ENCODE data around the gene NECTIN1. TPM values are rescaled to one million over a fixed set of nuclear protein-coding genes. Genes with fewer than 3 reads are reported as not detected.

NECTIN1 gene
- total RNA-seq, 2 experiments from 2014 or later, result 2.5 to 3.4 TPM

GRCh38 chr11:119672597-119672996 is 56.4 kb downstream of the NECTIN1 start:
- Histone ChIP-seq H3K36me3 (ENCODE audit: insufficient read depth, low read length) (no peaks in the 10 kb centered on the region), H3K4me3 (ENCODE audit: low read length) (no peak overlapping the region), H3K9me3 (ENCODE audit: control insufficient read depth in 1 of 2, insufficient read depth in 1 of 2, low read length in 2 of 2) (peaks cover 0 to 3% of the 10 kb centered on the region in 2 experiments), H3K4me1 (ENCODE audit: insufficient read depth, low read length) (peaks cover 3% of the 10 kb centered on the region), H3K27me3 (ENCODE audit: control insufficient read depth in 1 of 2, insufficient read depth in 2 of 2, low read length in 2 of 2) (no peaks in the 10 kb centered on the region), H3K27ac (ENCODE audit: low read depth in 1 of 2, low read length in 2 of 2) (no peak overlapping the region)
- CTCF ChIA-PET, result no interaction called here
- TF ChIP-seq CTCF (IDR thresholded peaks at IDR 0.05), result no peak
- Mint-ChIP-seq H3K27me3 (no peaks in the 10 kb centered on the region), H3K9me3 (no peaks in the 10 kb centered on the region), H3K4me1 (ENCODE audit: low read depth) (peaks cover 6% of the 10 kb centered on the region), H3K4me3 (no peak overlapping the region), H3K36me3 (ENCODE audit: low read depth) (no peaks in the 10 kb centered on the region), H3K27ac (no peak overlapping the region)
- ATAC-seq (ENCODE audit: poor library complexity) (no peak), DNase-seq (no peak)
- intact Hi-C loops (cut with DNase I, micrococcal nuclease), result no loop called here
- POLR2A ChIA-PET, result no interaction called here

GRCh38 chr11:119671561-119672015 is 57.4 kb downstream of the NECTIN1 start:
- H3K27me3 ChIP-seq (ENCODE audit: control insufficient read depth in 1 of 2, insufficient read depth in 2 of 2, low read length in 2 of 2), result no peaks in the 10 kb centered on the region
- POLR2A ChIA-PET, result no interaction called here
- CTCF ChIA-PET, result no interaction called here

GRCh38 chr11:119671051-119671450 is 57.9 kb downstream of the NECTIN1 start:
- H3K9me3 Mint-ChIP-seq, result no peaks in the 10 kb centered on the region
- Histone ChIP-seq H3K27me3 (ENCODE audit: control insufficient read depth in 1 of 2, insufficient read depth in 2 of 2, low read length in 2 of 2) (no peaks in the 10 kb centered on the region), H3K9me3 (ENCODE audit: control insufficient read depth in 1 of 2, insufficient read depth in 1 of 2, low read length in 2 of 2) (no peaks in the 10 kb centered on the region), H3K36me3 (ENCODE audit: insufficient read depth, low read length) (no peaks in the 10 kb centered on the region), H3K4me1 (ENCODE audit: insufficient read depth, low read length) (peaks cover 3% of the 10 kb centered on the region), H3K4me3 (ENCODE audit: low read length) (no peak overlapping the region), H3K27ac (ENCODE audit: low read depth in 1 of 2, low read length in 2 of 2) (no peak overlapping the region)
- H3K27ac Mint-ChIP-seq, result no peak overlapping the region
- H3K4me1 Mint-ChIP-seq (ENCODE audit: low read depth), result peaks cover 6% of the 10 kb centered on the region
- intact Hi-C loops (cut with DNase I, micrococcal nuclease), result no loop called here
- ChIA-PET CTCF (no interaction called here), POLR2A (no interaction called here)
- no peak overlapping the region for H3K4me3 Mint-ChIP-seq
- no peaks in the 10 kb centered on the region for H3K36me3 Mint-ChIP-seq (ENCODE audit: low read depth)
- no peak for TF ChIP-seq CTCF (IDR thresholded peaks at IDR 0.05)
- ATAC-seq (ENCODE audit: poor library complexity), result no peak
- DNase-seq, result no peak
- H3K27me3 Mint-ChIP-seq, result no peaks in the 10 kb centered on the region

More at GRCh38 chr11:119671561-119672015, 57.4 kb downstream of the NECTIN1 start:
- ATAC-seq (ENCODE audit: poor library complexity), result no peak
- DNase-seq, result no peak
- H3K9me3 ChIP-seq (ENCODE audit: control insufficient read depth in 1 of 2, insufficient read depth in 1 of 2, low read length in 2 of 2), result no peaks in the 10 kb centered on the region
- Mint-ChIP-seq H3K36me3 (ENCODE audit: low read depth) (no peaks in the 10 kb centered on the region), H3K9me3 (no peaks in the 10 kb centered on the region), H3K27me3 (no peaks in the 10 kb centered on the region), H3K4me3 (no peak overlapping the region), H3K4me1 (ENCODE audit: low read depth) (peaks cover 6% of the 10 kb centered on the region), H3K27ac (no peak overlapping the region)
- no peaks in the 10 kb centered on the region for H3K36me3 ChIP-seq (ENCODE audit: insufficient read depth, low read length)
- no peak for TF ChIP-seq CTCF (IDR thresholded peaks at IDR 0.05)
- intact Hi-C loops (cut with DNase I, micrococcal nuclease), result no loop called here
- peaks cover 3% of the 10 kb centered on the region for H3K4me1 ChIP-seq (ENCODE audit: insufficient read depth, low read length)
- no peak overlapping the region for H3K4me3 ChIP-seq (ENCODE audit: low read length)
- no peak overlapping the region for H3K27ac ChIP-seq (ENCODE audit: low read depth in 1 of 2, low read length in 2 of 2)

Data from CD4-positive, alpha-beta T cell (primary cell).